Activated CD4-positive, alpha-beta T cell treated with anti-CD3 and anti-CD28 coated beads, Interleukin-2, amount 50 U/mL, for 16 hours (primary cell): Measurements from ENCODE around the gene HEXIM1.
"Not testable (repeated sequence)": the region's sequence is repeated elsewhere in the genome, so short reads cannot be mapped to it uniquely, and the experiment has no call there.

Experiments
- DNase-seq: peaks from one replicate; pipeline ENCODE4 v3.0.0-alpha.2; 2020

The HEXIM1 gene

DNA sequence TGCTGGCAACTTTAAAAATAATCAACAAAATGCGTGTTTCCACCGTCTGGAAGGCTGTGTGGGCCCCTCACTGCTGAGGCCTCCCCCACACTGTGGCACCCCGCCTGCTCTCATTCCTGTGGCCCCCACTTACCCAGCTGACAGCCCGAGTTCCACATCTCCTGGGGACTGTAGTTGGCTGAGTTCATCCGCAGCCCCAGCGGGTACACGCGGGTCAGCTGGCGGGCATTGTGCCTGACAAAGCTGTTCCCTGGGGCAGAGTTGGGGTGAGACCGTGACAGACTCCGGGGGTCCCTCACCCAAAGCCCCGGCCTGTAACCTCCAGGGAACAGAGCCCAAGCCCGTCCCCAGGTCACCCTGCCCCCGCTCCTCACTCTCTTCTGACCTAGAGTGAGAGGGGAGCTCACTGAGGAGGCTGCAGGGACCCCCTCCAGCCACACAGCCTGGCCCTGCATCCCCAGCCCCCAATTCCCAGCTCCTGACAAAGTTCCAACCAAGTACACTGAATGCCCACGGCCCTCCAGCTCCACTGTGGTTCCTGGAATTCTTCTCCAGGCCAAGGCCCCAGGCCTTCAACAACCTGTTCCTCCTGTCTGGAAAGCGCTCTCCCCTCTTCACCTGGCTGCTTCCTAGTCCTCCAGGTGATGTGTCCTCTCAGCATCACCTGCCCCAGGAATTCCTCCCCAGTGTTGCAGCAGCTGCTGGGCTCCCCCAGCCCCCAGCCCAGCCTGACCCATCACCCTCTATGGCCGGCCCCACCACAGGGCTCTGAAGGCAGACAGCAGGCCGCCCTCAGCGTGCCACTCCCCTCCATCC is 34.0 kb upstream of the HEXIM1 start:
- no peak for DNase-seq

DNA sequence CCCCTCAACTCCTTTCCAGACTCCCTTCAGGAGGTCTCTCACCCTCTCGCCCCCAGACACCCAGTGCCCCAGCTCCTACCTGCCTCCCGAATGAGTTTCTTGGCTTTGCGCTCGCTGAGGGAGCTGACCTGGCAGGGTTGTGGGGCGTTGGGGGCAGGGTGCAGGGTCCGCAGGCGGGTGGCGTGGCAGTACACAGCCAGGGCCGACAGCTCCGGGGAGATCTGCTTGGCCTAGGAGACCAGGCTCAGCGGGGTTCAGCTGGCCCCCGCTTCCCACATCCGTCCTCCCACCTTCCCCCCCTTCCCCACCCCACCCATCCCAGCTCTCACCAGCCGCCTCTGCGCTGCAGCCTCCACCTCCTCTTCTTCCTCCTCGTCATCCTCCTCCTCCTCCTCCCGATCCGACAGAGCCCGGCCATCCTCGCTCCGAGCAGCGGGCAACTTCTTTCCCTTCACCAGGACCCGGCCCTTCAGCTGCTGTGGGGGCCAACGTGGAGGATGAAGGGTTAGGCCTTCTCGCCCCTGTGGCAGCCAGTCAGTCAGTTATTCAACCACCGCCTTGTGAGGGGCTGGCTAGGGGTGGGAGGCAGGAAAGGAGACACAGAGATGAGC is 33.2 kb upstream of the HEXIM1 start:
- DNase-seq, result no peak

DNA sequence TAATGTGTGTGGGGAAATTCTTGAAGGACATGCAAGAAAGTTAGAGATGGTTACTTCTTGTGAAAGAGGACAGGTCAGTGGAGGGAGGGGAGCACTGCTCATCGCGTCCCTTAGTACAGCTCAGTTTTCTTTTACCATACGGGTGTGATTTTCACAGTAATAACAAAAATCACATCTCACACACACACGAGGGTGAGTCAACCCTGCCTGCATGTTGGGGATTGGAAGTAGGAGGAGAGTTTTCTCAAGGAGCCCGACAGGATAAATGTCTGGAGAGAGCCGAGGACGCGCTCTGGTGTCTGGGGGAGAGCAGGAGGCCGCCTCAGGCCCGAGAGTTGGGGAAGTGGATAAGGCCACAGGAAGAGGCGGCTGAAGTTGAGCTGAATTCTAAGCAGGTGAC is 32.4 kb upstream of the HEXIM1 start:
- DNase-seq, result no peak

DNA sequence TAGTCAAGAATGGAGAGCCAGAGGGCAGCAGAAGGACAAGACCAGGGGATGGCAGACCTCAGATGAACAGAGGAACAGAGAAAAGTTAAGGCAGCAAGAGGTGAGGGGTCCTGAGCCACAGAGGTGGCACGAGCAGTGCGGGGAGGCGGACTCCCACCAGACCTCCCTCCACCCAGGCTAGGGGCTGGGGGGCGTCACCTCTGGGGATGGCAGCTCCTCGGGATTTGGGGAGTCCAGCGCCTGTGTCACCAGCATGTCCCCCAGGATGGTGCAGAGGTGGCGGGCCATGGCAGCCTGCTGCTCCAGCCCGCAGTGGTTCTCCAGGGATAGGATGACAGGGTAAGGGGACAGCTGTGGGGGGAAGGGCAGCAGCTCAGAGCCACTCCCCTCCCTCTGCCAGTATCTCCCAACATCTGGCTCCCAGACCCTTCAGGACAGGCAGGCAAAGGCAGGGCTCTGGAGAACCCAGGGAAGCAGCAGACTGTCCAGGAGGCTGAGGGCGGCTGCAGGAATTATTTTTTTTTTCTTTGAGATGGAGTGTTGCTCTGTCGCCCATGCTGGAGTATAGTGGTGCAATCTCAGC is 31.8 kb upstream of the HEXIM1 start:
- no peak for DNase-seq

DNA sequence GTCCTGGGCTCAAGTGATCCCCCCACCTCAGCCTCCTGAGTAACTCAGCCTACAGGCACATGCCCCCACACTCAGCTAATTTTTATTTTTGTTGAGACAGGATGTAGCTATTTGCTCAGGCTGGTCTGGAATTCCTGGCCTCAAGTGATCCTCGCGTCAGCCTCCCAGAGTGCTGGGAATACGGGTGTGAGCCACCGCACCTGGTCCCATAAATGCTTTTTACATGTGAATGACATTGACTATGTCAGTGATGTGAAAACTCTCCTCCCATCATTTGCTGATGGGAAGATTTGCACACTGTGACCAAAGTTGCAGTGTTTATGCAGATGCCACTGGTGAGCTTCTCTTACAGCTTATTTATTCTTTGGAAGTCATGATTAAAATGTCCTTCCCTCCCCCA is 30.9 kb upstream of the HEXIM1 start:
- DNase-seq, result no peak

DNA sequence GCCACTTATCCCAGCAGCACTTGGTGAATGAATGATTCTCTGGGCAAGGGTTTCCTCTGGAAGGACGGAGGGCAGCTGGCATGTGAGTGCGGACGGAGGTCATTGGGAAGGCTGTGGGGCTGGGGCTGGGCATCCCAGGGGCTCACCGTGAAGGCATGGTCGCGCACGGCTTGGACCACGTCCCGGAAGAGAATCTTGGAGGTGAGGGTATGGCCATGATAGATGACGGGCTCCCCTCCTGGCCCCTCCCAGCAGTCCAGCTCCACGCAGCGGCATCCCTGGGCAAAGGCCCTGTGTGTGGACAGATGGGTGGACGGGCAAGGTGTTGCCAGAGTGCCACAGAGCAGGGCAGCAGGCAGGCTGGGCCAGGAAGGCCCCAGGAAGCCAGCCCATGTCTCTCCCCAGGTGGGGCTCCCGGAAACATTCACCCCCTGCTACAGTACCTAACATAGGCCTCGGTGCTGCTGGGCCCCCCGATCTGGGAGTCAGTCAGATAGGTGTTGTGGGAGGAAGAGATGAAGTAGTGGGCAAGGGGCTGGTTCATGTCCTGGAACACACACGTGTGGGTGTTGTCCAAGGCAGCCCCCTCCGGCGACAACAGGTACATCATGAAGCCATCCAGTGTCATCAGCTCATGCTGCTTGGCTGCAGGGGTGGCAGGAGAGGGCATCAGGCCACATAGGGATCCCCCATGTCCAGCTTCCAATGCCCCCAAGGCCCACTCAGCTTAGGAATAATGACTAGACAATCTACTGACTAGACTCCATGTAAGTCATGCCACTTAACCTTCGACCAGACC is 30.2 kb upstream of the HEXIM1 start:
- no peak for DNase-seq

DNA sequence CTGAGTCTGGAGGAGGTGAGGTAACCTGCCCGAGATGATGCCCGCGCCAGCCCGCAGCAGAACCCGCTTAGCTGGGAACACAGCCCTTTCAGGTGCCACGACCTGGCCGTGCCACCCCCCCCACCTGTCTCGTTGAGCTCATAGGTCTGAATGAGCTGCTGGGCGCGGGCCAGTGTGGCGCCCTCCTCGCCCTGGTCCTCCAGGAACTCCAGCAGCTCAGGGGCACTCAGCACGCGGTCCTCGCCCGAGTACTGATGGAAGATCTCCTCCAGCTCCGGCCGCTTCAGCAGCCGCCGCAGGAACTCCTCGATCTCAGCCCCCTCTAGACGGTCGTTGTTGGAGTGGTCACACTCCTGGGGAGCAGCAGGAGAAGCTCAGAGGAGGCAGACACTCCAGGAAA is 29.6 kb upstream of the HEXIM1 start:
- no peak for DNase-seq

DNA sequence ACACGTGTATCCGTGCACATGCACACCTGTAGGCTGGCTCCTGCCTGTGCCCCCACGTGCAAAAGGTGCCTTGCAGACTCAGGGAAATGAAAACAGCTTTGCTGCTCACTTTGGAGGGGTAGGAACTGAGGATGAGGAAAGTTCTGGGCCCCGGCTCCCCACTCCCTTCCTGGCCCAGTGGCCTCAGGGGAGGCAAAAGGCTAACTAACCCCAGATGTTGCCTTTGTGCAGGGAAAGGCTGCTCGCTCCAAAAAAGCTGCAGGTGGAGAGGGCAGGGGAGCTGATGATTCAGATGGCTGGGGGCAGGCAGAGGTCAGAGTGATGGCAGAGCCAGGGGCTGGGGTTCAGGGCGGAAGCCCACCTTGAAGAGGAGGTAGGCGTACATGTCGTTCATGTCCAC is 28.3 kb upstream of the HEXIM1 start:
- no peak for DNase-seq

DNA sequence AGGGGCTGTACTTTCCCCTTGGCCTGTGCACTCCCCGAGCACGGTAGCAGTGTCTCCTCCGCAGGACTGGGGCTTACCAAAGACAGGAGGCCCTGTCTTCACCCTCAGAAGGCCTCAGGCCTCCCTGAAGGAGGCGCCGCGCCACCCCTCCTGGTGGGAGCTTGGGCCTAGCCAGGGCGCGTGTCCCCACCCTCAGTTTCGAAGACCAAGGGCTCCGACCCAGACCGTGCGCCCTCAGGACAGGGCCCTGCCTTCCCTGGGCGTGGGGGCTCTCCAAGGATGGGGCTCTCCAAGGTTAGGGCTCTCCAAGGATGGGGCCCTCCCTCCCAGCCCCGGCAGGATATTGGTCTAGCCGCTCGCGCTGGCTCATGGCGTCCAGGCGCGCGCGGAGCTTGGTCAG is 27.7 kb upstream of the HEXIM1 start:
- no peak for DNase-seq

DNA sequence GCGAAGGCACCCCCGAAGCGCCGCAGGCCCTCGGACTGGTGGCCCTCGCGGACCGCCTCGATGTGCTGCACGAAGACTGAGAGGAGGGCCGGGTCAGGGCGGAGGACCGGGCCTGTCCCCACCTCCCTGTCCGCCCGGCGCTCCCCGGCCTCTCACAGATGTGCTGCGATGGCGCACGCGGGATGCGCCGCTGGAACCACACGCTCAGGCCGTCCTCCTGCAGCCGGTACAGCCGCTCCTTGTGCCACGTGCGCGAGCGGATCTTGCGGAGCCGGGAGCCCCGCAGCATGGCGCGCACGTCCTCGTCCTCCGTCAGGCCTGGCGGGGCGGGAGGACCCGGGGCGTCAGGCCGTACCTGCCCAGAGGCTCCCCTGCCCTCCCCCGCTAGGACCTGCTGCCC is 27.2 kb upstream of the HEXIM1 start:
- no peak for DNase-seq

DNA sequence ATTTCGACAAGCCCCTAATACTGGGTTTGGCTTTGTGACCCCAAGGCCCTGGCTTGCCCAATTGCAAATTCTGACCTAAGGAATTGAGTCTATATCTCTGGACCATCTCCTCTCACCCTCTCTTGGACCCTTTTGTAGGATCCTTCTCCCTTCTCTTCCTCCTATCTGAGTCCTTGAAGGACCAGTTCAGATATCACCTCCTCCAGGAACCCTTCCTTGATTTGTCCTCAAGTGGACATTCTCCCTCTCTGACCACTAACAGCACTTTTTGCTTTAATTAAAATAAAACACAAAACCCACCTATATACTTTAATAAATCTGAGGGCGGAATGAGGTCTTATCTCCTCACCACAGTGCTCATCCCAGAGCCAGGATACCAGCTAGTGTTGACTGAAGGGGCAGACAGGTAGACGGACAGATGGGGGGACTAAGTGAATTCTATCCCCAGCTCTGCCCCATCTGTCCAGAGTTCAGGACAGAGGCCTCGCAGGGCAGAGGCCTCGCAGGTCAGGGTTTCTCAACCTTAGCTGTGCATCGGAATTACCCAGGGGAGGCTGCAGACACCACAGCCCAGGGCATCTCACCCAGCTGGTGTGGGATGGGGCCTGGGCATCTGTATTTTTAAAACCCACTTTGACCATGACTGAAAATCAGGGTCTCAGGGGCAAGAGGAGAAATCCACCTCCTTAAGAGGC is 25.1 kb upstream of the HEXIM1 start:
- DNase-seq, result no peak

DNA sequence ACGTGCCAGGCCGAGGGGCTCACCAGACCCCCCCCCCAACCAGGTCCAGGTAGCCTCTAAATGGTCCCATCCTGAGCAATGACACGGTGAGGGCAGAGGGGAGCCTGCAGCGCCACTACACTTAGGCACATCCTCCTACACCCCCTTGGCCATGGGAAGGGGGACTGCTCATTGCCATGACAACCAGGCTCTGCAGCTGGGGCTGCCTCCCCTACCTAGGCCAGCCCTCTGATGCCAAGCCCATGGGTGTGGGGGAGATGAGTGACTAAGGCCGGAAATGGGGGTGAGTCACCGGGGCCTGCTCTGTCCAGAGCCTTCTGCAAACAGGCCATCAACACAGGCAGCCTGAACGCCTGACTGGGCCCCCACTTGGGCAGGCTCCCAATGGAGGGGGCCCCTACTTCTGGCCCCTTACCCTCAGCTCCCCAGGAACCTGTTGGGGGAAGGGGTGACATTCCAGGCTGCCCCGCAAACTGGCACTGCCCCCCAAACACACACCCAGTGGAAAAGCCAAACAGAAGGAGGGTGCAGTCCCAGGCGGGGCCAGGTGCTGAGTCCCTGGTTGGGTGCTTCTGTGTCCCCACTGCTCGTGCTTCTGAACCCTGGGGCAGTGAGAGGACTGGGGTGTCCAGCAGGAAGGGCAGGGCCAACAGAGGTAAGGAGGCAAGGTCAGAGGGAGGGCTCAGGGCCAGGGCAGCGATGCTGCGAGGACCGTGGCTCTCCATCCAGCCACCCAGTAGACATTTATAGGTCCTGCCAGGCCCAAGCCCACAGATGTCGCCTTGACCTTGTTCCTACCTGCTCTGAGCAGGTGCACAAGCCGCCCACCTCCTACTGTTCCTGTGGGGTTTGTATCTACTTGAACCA is 24.1 kb upstream of the HEXIM1 start:
- DNase-seq, result peak; percentile 34

DNA sequence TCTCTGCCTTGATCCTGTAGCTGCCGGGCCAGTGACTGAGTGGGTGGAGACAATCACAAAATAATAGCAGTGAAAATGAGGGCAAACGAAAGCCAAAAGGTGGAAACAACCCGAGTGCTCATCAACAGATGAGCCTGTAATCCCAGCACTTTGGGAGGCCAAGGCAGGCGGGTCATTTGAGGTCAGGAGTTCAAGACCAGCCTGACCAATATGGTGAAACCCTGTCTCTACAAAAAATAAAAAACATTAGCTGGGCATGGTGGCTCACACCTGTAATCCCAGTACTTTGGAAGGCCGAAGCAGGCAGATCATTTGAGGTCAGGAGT is 23.5 kb upstream of the HEXIM1 start:
- DNase-seq, result not testable (repeated sequence)

DNA sequence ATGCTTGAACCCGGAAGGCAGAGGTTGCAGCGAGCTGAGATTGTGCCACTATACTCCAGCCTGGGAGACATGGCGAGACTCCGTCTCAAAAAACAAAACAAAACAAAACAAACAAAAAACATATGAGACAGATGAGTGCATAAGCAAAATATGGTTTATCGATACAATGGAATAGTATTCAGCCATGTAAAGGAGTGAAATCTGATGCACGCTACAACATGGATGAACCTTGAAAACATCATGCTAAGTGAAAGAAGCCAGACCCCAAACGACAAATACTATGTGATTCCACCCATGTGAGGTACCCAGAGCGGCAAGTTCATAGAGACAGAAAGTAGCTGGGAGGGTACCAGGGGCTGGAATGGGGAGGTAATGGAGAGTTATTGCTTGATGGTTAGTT is 22.8 kb upstream of the HEXIM1 start:
- DNase-seq, result no peak

DNA sequence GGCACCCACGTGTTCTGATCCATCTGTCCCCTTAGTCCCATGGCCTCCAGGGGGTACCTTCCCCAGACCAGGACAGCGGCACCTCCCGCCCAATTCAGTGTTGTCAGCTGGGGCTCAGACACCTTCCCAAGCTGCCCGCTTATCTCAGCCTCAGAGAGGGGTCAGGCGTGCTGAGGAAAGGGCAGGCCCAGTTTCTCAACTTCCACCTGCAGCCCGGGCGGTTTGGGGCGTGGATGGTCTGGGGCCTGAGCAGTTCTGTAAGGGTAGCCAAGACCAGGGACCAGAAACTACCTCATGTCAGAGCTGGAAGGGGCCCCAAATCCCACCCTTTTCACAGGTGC is 21.1 kb upstream of the HEXIM1 start:
- no peak for DNase-seq

DNA sequence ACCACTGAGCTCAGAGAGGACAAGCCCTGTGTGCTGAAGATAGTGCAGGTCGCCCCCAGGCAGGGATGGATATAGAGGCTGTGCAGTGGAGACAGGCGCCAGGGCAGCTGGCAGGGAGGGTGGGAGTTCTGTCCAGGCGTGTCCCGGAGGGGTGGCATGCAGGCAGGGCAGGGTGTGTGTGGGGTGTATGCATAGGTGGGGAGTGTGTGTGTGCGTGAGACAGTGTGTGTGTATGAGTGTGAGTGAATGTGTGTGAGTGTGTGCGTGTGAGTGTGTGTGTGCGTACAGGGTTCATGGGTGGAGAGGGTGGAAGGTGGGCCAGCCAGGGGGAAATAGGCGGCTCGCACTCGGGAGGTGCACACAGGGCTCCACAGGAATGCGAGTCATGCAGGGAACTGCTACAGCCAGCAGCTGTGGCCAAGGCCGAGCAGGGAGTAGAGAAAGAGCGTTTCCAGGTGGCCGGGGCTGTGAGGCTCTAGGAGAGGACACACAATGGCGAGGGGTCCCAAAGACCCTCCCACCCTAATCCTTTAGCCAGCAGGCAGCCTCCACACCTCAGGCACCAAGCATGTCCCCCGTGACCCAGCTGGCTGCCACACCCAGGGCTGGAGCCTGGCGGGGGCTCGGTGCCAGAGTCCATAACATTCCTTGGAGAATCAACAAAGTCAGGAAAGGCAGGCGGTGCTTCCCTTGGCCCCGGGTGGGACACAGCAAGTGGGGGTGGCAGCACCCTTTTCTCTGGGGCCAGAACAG is 20.6 kb upstream of the HEXIM1 start:
- DNase-seq, result no peak

DNA sequence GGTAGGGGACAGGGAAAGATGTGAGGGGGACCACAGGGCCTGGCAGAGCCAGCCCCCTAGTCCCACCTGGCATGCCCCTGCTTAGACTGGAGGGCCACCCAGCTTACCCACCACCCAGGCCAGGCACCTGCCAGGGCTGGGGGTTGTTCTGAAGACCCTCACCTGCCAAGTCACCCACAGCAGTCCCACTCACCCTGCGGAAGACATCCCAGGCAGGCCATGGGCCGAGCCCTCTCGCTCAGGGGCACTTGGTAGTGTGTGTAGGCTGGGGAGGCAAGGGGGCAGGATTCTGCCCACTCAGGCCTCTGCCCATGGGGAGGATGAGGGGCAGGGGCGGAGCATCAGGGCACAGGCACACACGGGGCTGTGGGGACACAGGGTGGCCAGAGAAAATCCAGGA is 19.9 kb upstream of the HEXIM1 start:
- DNase-seq, result no peak

DNA sequence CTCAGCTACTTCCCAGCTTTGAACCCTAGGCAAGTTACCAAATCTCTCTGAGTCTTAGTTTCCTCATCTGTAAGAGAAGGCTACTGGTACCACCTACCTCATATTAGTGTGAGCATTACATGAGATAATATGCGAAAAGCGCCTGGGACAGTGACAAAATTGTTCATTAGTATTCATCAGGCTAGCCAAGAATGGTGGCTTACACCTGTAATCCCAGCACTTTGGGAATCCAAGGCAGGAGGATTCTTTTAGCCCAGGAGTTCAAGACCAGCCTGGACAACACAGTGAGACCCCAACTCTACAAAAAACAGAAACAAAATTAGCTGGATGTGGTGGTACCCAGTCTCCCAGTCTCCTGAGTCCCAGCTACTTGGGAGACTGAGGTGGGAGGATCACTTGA is 19.3 kb upstream of the HEXIM1 start:
- no peak for DNase-seq

DNA sequence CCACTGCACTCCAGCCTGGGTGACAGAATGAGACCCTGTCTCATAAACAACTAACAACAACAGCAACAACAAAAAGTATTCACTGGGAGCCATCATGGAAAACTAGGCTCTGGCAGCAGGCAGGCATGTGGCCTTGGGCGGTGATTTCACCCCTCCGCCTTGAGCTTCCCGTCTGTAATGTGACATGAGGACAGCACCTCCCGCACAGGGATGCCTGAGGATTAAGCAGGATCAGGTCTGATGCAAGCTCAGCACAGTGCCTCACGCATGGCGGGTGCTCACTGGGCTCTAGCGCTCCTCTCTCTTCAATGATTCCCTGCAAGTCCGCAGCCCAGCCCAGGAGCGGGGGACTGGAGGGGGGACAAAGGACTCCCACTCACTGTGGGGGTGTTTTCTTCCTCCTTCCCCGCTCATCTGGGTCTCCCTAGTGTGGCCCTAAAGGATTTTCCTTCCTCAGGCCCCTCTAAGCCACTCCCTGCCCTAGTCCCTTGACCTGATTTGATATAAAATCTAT is 18.8 kb upstream of the HEXIM1 start:
- DNase-seq, result no peak

DNA sequence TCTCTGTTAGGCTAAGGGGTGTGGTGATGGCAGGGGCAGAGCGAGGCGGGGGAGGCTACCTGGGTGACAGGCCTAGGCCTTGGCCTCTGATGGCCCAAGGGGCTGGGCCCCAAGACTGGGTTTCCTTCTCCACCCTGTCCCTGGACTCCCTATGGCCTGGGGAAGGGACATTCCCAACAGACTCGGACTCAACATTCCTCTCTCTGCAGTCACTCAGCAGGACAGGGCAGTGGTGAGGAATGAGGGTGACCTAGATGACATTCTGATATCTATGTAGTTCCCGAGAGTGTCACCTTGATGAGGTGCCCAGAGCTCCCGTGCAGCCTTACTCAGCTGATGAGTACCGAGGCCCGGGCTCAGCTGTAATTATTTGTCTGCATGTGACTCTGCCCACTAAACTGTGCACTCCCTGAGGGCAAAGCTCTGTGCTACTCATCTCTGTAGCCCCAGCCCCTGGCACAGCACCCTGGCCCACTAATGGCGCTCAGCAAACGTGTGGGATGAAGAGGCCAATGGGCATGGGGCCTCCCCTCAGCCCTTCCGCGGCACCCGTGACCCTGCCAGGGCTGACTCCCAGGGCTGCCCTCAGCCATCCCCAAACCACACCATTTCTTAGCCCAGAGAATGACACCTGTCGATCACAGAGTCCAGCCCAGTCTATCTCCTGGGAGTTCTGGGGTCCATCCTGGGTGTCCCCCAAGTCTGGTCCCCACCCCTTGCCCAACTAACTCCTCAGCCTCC is 18.2 kb upstream of the HEXIM1 start:
- no peak for DNase-seq
